Neural cell (in vitro differentiated cells): ENCODE results near the gene ANKRD13B.

ENCODE experiments used
- CTCF ChIP-seq: fragments of 450-650 bp; IDR thresholded peaks from 2 replicates; pipeline ENCODE4 v1.5.1; 2014; ENCODE audit warnings: antibody characterized with exemption, mild to moderate bottlenecking, moderate library complexity; ENCODE audit not compliant: poor library complexity, severe bottlenecking
- EZH2 ChIP-seq: fragments of 200-600, 300-800 bp; shearing (Covaris generic), sonication (generic); IDR thresholded peaks from 2 replicates; pipeline ENCODE4 v1.6.1; 2014; ENCODE audit warnings: antibody characterized with exemption, low read length, borderline replicate concordance, mild to moderate bottlenecking; ENCODE audit not compliant: insufficient read depth, poor library complexity, severe bottlenecking
- POLR2AphosphoS5 ChIP-seq: IDR thresholded peaks from 2 replicates; pipeline ENCODE4 v1.6.1; 2012
- RAD21 ChIP-seq: fragments of 450-650 bp; conservative IDR thresholded peaks from 2 replicates; pipeline ENCODE4 v1.6.1; 2014; ENCODE audit warnings: antibody characterized with exemption, mild to moderate bottlenecking, moderate library complexity
- REST ChIP-seq: IDR thresholded peaks from 2 replicates; pipeline ENCODE4 v1.6.1; 2012; ENCODE audit warnings: borderline replicate concordance
- SMC3 ChIP-seq: fragments of 450-650 bp; conservative IDR thresholded peaks from 2 replicates; pipeline ENCODE4 v1.6.1; 2014; ENCODE audit warnings: antibody characterized with exemption, mild to moderate bottlenecking, moderate library complexity; ENCODE audit not compliant: poor library complexity
- TAF1 ChIP-seq: IDR thresholded peaks from 2 replicates; pipeline ENCODE4 v1.6.1; 2012; ENCODE audit warnings: low read depth

- TF ChIP-seq CTCF = no peak
- TF ChIP-seq SMC3 = no peak
- no peak for TF ChIP-seq POLR2AphosphoS5
- no peak for TF ChIP-seq RAD21
- no peak for TF ChIP-seq EZH2
- TF ChIP-seq REST = no peak
- TF ChIP-seq TAF1 = no peak
Measured at GRCh38 chr17:29555840-29556239, 37.1 kb upstream of the ANKRD13B start.
